Natural killer cell (primary cell): ENCODE results near the gene AGPAT3. TPM values are rescaled to one million over a fixed set of nuclear protein-coding genes. Genes with fewer than 3 reads are reported as not detected.

Experiments
- ATAC-seq, 3 donors: fragments of 150-1000 bp in 2 of 3; fragments of 200-7000 bp in 1 of 3; cut with Tn5 transposase; 1 replicate in 1 of 3; 2 replicates in 2 of 3; pipeline ENCODE4 v1.10.0; 2021; ENCODE audit warnings: mild to moderate bottlenecking in 2 of 3, moderate library complexity in 2 of 3
- DNase-seq, 2 donors: peaks; one replicate each; pipeline versions ENCODE4 v3.0.0 to v3.0.0-alpha.2; 2013 to 2021; ENCODE audit warnings: mixed read lengths in 1 of 2
- H3K27ac ChIP-seq: one replicate; pipeline ENCODE4 v1.5.1; 2013; ENCODE audit warnings: mild to moderate bottlenecking, low read length
- H3K27me3 ChIP-seq: one replicate; pipeline ENCODE4 v1.6.1; 2013; ENCODE audit warnings: low read length; ENCODE audit not compliant: control insufficient read depth, insufficient read depth
- H3K36me3 ChIP-seq: one replicate; pipeline ENCODE4 v1.6.1; 2013; ENCODE audit warnings: low read length; ENCODE audit not compliant: control insufficient read depth, insufficient read depth
- H3K4me1 ChIP-seq: one replicate; pipeline ENCODE4 v1.6.1; 2013; ENCODE audit warnings: low read length; ENCODE audit not compliant: control insufficient read depth, insufficient read depth
- H3K4me3 ChIP-seq: one replicate; pipeline ENCODE4 v1.5.1; 2013; ENCODE audit warnings: low read length
- H3K9me3 ChIP-seq: one replicate; pipeline ENCODE4 v1.6.1; 2013; ENCODE audit warnings: low read length; ENCODE audit not compliant: control insufficient read depth, insufficient read depth
- H3K27ac Mint-ChIP-seq, 2 donors: one replicate each; pipeline ENCODE4 v1.8.0; 2022; ENCODE audit warnings: mild to moderate bottlenecking in 2 of 2, mixed read lengths in 2 of 2, moderate library complexity in 1 of 2
- H3K27me3 Mint-ChIP-seq, 2 donors: one replicate each; pipeline ENCODE4 v1.8.0; 2022; ENCODE audit warnings: low read depth in 2 of 2, mixed read lengths in 2 of 2
- H3K36me3 Mint-ChIP-seq: one replicate; pipeline ENCODE4 v1.8.0; 2022; ENCODE audit warnings: mixed read lengths
- H3K4me1 Mint-ChIP-seq, 2 donors: one replicate each; pipeline ENCODE4 v1.8.0; 2022; ENCODE audit warnings: mixed read lengths in 2 of 2
- H3K4me3 Mint-ChIP-seq: one replicate; pipeline ENCODE4 v1.8.0; 2022; ENCODE audit warnings: mild to moderate bottlenecking, moderate library complexity, mixed read lengths
- H3K9me3 Mint-ChIP-seq, 2 donors: one replicate each; pipeline ENCODE4 v1.8.0; 2022; ENCODE audit warnings: mixed read lengths in 2 of 2
- CTCF ChIP-seq: fragments of 200-600 bp; IDR thresholded peaks from one replicate; pipeline ENCODE4 v1.8.0; 2022; ENCODE audit warnings: antibody characterized with exemption
- WGBS: methylation state at CpG from one replicate; pipeline ENCODE4 v1.1.7; 2013; ENCODE audit warnings: missing lambda C conversion rate; ENCODE audit not compliant: insufficient coverage; 5-methylcytosine and 5-hydroxymethylcytosine counted together
- intact Hi-C: fragments of 100-400 bp; cut with micrococcal nuclease; formaldehyde crosslinking; loops from one replicate; pipeline ENCODE4 v1.14.2; 2022
- total RNA-seq, 4 donors: library from RNA; stranded (reverse); fragments of 120-200 nt in 1 of 4; gene quantifications; one replicate each; pipeline versions ENCODE4 v1.2.3 to v1.2.4, GENCODE V29; 2013 to 2022

Gene AGPAT3
- total RNA-seq, 3 donors from 2014 or later (not counting 1 experiment from before 2014, with no cell fraction given), result 39.5 to 45.7 (median 42.3) TPM

GRCh38 chr21:43932005-43932404 lies 67.0 kb downstream of the AGPAT3 start:
- intact Hi-C loops, result no loop called here
- Mint-ChIP-seq H3K27me3 (no peaks in the 10 kb centered on the region), H3K4me1 (peaks cover 0 to 6% of the 10 kb centered on the region in 2 donors), H3K9me3 (no peaks in the 10 kb centered on the region), H3K4me3 (no peak overlapping the region), H3K36me3 (no peaks in the 10 kb centered on the region), H3K27ac (no peak overlapping the region)
- DNase-seq (no peak), ATAC-seq (no peak)
- 98% methylated on average over 17 of the region's 17 CpGs for WGBS
- Histone ChIP-seq H3K27me3 (no peaks in the 10 kb centered on the region), H3K9me3 (no peaks in the 10 kb centered on the region), H3K36me3 (peaks cover 3% of the 10 kb centered on the region), H3K4me1 (no peaks in the 10 kb centered on the region), H3K27ac (no peak overlapping the region), H3K4me3 (no peak overlapping the region)
- TF ChIP-seq CTCF, result no peak

- peaks cover 6 to 11% of the 10 kb centered on the region in 2 donors for H3K4me1 Mint-ChIP-seq
- ATAC-seq (no peak), DNase-seq (no peak)
- H3K27ac ChIP-seq, result no peak overlapping the region
- H3K4me3 Mint-ChIP-seq, result no peak overlapping the region
- no peaks in the 10 kb centered on the region for H3K9me3 Mint-ChIP-seq
- intact Hi-C loops, result no loop called here
- H3K27ac Mint-ChIP-seq, result no peak overlapping the region
- 98% methylated on average over 12 of the region's 12 CpGs for WGBS
- H3K36me3 ChIP-seq, result peaks cover 3% of the 10 kb centered on the region
- no peaks in the 10 kb centered on the region for H3K27me3 Mint-ChIP-seq
- no peaks in the 10 kb centered on the region for H3K9me3 ChIP-seq
- no peaks in the 10 kb centered on the region for H3K4me1 ChIP-seq
- H3K4me3 ChIP-seq, result no peak overlapping the region
- H3K36me3 Mint-ChIP-seq, result no peaks in the 10 kb centered on the region
- H3K27me3 ChIP-seq, result no peaks in the 10 kb centered on the region
- TF ChIP-seq CTCF, result no peak
These were observed 68.2 kb downstream of the AGPAT3 start for GRCh38 chr21:43933199-43933598.

GRCh38 chr21:43933680-43934079 lies 68.7 kb downstream of the AGPAT3 start:
- WGBS, result 96% methylated on average over 15 of the region's 15 CpGs
- ATAC-seq (no peak), DNase-seq (no peak)
- H3K4me3 Mint-ChIP-seq, result no peak overlapping the region
- H3K4me3 ChIP-seq, result no peak overlapping the region
- H3K27ac ChIP-seq, result no peak overlapping the region
- H3K9me3 ChIP-seq, result no peaks in the 10 kb centered on the region
- peaks cover 4% of the 10 kb centered on the region for H3K4me1 ChIP-seq
- TF ChIP-seq CTCF, result no peak
- H3K36me3 Mint-ChIP-seq, result no peaks in the 10 kb centered on the region
- H3K4me1 Mint-ChIP-seq, result peaks cover 10 to 14% of the 10 kb centered on the region in 2 donors
- intact Hi-C loops, result no loop called here
- no peaks in the 10 kb centered on the region for H3K27me3 Mint-ChIP-seq
- no peak overlapping the region for H3K27ac Mint-ChIP-seq
- H3K9me3 Mint-ChIP-seq, result no peaks in the 10 kb centered on the region
- H3K27me3 ChIP-seq, result no peaks in the 10 kb centered on the region
- H3K36me3 ChIP-seq, result peaks cover 3% of the 10 kb centered on the region

GRCh38 chr21:43934116-43934515 lies 69.1 kb downstream of the AGPAT3 start:
- no peak for TF ChIP-seq CTCF
- peaks cover 14 to 17% of the 10 kb centered on the region in 2 donors for H3K4me1 Mint-ChIP-seq
- no peaks in the 10 kb centered on the region for H3K9me3 Mint-ChIP-seq
- H3K27ac Mint-ChIP-seq, result no peak overlapping the region
- peaks cover 8% of the 10 kb centered on the region for H3K4me1 ChIP-seq
- no peak overlapping the region for H3K4me3 ChIP-seq
- H3K36me3 ChIP-seq, result no peaks in the 10 kb centered on the region
- H3K27me3 Mint-ChIP-seq, result no peaks in the 10 kb centered on the region
- H3K27me3 ChIP-seq, result no peaks in the 10 kb centered on the region
- H3K36me3 Mint-ChIP-seq, result no peaks in the 10 kb centered on the region
- 91% methylated on average over 15 of the region's 15 CpGs for WGBS
- no peak for DNase-seq
- H3K9me3 ChIP-seq, result no peaks in the 10 kb centered on the region
- no peak overlapping the region for H3K27ac ChIP-seq
- ATAC-seq, result no peak
- intact Hi-C loops, result no loop called here
- H3K4me3 Mint-ChIP-seq, result no peak overlapping the region
